MM.1S (cell line): ENCODE results near the gene ARHGAP8.

Source experiments
- EZH2phosphoT487 ChIP-seq: fragments of 300-600 bp; sonication (generic); IDR thresholded peaks from 2 replicates; pipeline ENCODE4 v1.6.1; 2018; ENCODE audit warnings: antibody characterized with exemption, low read length
- TF ChIP-seq, protein P1 (sequence below): fragments of 300-600 bp; sonication (generic); IDR thresholded peaks from 2 replicates; pipeline ENCODE4 v1.5.1; 2016; ENCODE audit warnings: antibody characterized with exemption, low read length, mixed read lengths

DNA sequence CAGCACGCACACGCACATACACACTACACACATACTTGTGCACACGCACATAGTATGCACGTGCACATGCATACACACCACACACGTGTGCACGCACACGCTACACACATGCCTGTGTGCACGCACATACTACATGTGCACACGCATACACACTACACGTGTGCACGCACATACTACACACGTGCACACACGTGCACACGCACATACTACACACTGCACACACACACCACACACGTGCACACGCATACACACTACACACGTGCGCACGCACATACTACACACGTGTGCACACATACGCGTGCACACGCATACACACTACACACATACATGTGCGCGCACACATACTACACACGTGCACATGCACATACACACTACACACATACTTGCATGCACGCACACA lies 19.7 kb upstream of the ARHGAP8 start:
- TF ChIP-seq EZH2phosphoT487: no peak
- TF ChIP-seq, protein P1, sequence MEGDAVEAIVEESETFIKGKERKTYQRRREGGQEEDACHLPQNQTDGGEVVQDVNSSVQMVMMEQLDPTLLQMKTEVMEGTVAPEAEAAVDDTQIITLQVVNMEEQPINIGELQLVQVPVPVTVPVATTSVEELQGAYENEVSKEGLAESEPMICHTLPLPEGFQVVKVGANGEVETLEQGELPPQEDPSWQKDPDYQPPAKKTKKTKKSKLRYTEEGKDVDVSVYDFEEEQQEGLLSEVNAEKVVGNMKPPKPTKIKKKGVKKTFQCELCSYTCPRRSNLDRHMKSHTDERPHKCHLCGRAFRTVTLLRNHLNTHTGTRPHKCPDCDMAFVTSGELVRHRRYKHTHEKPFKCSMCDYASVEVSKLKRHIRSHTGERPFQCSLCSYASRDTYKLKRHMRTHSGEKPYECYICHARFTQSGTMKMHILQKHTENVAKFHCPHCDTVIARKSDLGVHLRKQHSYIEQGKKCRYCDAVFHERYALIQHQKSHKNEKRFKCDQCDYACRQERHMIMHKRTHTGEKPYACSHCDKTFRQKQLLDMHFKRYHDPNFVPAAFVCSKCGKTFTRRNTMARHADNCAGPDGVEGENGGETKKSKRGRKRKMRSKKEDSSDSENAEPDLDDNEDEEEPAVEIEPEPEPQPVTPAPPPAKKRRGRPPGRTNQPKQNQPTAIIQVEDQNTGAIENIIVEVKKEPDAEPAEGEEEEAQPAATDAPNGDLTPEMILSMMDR: no peak
